ACC112 (cell line): ENCODE data around the gene WDR4.
"Not testable (repeated sequence)": the region's sequence is repeated elsewhere in the genome, so short reads cannot be mapped to it uniquely, and the experiment has no call there.

Experiments
- H2AFZ ChIP-seq: fragments of 200-600 bp; sonication (generic); one replicate; pipeline ENCODE4 v1.6.0; 2017; ENCODE audit warnings: antibody characterized with exemption, low read length; ENCODE audit not compliant: unreplicated experiment
- H3K27ac ChIP-seq: fragments of 200-600 bp; sonication (generic); 2 replicates; pipeline ENCODE4 v1.5.1; 2014; ENCODE audit warnings: low read depth, mild to moderate bottlenecking, antibody characterized with exemption, low read length, moderate library complexity
- H3K27me3 ChIP-seq: fragments of 200-600 bp; sonication (generic); 2 replicates; pipeline ENCODE4 v1.6.1; 2014; ENCODE audit warnings: mild to moderate bottlenecking, antibody characterized with exemption, low read length, moderate library complexity, mixed read lengths; ENCODE audit not compliant: insufficient read depth
- H3K36me3 ChIP-seq: fragments of 200-600 bp; sonication (generic); 2 replicates; pipeline ENCODE4 v1.6.1; 2016; ENCODE audit warnings: mild to moderate bottlenecking, antibody characterized with exemption, low read length, moderate library complexity, mixed read lengths; ENCODE audit not compliant: insufficient read depth
- H3K4me1 ChIP-seq: fragments of 200-600 bp; sonication (generic); one replicate; pipeline ENCODE4 v1.6.1; 2016; ENCODE audit warnings: low read length, mixed read lengths; ENCODE audit not compliant: insufficient read depth, unreplicated experiment, control insufficient read depth
- H3K4me3 ChIP-seq: fragments of 200-600 bp; sonication (generic); 2 replicates; pipeline ENCODE4 v1.5.1; 2014; ENCODE audit warnings: mild to moderate bottlenecking, low read depth, low read length
- H3K79me2 ChIP-seq: fragments of 200-600 bp; sonication (generic); one replicate; pipeline ENCODE4 v1.6.0; 2016; ENCODE audit warnings: low read length; ENCODE audit not compliant: control insufficient read depth, unreplicated experiment, insufficient read depth

WDR4 gene

DNA sequence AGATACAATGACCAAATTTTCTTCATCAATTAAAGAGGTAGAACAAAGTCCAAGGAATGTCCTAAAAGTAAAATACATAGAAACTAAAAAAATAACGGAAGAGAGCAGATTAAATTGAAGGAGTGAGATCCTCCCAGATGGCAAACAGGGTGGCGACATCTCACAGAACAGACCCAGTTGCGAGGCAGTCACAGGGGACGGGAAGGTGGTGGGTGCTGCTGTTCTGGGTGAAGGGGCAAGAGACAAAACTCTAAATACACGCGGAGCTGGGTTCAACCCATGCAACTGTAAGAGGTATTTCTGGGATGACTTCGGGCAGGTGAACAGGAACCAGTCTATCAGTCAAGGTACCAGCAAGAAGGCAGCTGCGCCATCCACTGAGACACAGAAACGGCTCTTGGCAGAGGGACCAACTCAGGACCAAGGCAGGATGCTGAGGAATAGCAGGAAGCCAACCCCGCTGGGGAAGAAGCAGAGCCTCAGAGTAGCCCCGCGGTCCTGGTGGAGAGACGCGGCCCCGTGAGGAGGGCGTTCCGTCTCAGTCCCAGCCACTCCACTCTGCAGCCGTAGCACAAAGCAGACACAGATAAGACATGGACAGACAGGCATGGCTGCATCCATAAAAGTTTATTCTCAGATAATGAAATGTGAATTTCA is 32.2 kb downstream of the WDR4 start:
- H3K79me2 ChIP-seq: peaks cover 8% of the 10 kb centered on the region
- H3K36me3 ChIP-seq: peaks cover 10% of the 10 kb centered on the region; the same call in 1 of the 2 replicates
- H3K4me1 ChIP-seq: no peaks in the 10 kb centered on the region
- H2AFZ ChIP-seq: no peak overlapping the region
- H3K27me3 ChIP-seq: no peaks in the 10 kb centered on the region
- H3K27ac ChIP-seq: no peak overlapping the region
- no peak overlapping the region for H3K4me3 ChIP-seq

DNA sequence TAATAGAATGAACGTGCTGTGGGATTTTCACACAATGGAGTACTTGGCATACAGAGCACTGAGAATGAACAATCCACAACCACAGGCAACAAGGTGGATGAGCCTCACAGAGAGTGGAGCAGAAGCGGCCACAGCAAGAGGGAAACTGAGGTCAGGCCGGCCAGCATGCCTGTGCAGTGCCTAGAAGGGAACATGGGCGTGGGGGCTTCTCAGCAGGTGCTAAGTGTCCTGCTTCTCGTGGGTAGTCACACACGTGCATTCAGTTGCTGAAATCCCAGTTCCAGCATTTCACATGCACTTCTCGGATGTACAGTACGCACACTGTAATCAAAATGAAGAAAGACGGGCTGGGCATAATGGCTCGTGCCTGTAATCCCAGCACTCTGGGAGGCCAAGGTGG is 33.1 kb downstream of the WDR4 start:
- H3K4me3 ChIP-seq: no peak overlapping the region
- no peak overlapping the region for H3K27ac ChIP-seq
- no peaks in the 10 kb centered on the region for H3K4me1 ChIP-seq
- H2AFZ ChIP-seq: no peak overlapping the region
- H3K27me3 ChIP-seq: no peaks in the 10 kb centered on the region
- peaks cover 8% of the 10 kb centered on the region for H3K79me2 ChIP-seq
- H3K36me3 ChIP-seq: peaks cover 10% of the 10 kb centered on the region; the same call in 1 of the 2 replicates

DNA sequence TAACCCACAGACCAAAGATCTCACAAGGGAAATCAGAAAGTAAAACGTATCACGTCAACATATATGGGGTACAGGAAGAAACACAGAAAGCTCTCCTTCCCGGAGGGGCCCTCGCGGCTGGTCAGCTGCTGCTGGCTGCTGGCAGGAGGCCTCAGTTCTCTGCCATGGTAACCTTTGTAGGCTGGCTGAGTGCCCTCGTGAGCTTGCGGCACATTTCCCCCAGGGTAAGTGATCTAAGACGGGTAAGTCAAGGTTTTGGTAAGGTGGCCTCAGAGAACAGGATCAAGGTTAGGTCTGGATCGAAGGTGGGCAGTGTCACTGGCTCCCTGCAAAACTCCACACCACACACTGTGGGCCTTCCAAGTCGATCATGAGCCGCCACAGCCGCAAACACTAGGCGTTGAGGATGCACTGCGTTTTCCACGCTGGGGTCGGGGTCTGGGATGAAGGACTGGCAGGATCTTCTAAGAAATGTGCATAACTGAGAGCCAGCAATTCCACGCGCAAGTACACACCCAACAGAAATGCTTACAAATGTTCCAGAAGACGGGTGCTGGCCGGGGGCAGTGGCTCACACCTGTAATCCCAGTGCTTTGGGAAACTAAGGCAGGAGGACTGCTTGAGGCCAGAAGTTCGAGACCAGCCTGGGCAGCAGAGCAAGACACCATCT is 33.9 kb downstream of the WDR4 start:
- Histone ChIP-seq H3K27me3 (no peaks in the 10 kb centered on the region), H2AFZ (no peak overlapping the region), H3K36me3 (peaks cover 13% of the 10 kb centered on the region; the same call in 1 of the 2 replicates), H3K4me3 (no peak overlapping the region), H3K4me1 (no peaks in the 10 kb centered on the region), H3K27ac (no peak overlapping the region), H3K79me2 (peaks cover 8% of the 10 kb centered on the region)

DNA sequence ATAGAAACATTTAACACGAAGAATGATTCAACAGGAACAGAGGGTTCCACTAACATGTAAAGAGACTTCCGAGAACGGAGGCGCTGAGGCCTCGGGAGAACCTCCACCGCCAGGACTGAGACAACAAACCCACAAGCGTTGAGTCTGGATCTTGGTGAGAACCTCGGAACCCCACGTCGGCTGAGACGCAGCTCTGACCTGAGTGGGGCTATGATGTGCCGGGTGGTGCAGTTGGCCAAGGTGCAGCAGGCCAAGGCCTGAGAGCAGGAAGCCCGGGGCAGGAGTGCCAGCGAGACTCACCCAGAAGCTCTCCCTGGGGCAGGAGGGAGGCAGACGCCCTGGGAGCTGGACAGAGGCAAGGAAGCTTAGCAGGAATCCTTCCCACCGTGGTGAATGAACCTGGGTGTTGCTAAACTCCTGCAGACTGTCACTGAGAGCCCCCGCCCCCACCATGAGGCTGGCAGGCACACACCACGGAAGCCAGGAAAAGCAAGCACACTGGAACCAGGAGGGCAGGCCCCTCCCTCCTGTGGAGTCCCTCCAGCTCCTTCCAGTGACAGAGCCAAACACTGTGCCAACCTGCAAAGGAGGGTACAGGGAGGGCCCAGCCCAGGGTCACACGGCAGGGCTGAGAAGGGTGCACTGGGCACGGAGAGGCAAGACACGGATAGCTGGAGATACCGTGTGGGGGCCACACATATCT is 34.8 kb downstream of the WDR4 start:
- Histone ChIP-seq H3K27ac (no peak overlapping the region), H3K27me3 (no peaks in the 10 kb centered on the region), H3K36me3 (peaks cover 16% of the 10 kb centered on the region; the same call in 1 of the 2 replicates), H2AFZ (no peak overlapping the region), H3K4me3 (no peak overlapping the region), H3K4me1 (no peaks in the 10 kb centered on the region), H3K79me2 (peaks cover 8% of the 10 kb centered on the region)

DNA sequence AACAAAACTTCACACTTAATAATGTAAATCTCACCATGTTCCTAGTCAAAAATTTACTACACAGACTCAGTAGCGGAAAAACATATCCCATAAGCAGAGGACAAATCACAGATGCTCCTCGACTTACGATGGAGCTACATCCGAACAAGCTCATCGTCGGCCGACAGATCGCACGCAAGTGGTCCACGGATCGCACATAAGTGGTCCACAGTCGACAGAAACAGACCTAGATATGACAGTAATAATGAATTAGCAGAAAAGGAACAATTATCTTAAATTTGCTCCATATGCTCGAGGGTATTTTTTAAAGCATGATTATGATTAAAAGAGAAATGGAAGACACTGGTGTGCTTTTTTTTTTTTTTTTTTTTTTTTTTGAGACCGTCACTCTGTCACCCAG is 36.3 kb downstream of the WDR4 start:
- Histone ChIP-seq H3K79me2 (peaks cover 8% of the 10 kb centered on the region), H3K27ac (no peak overlapping the region), H3K27me3 (no peaks in the 10 kb centered on the region), H3K36me3 (peaks cover 15% of the 10 kb centered on the region; the same call in 1 of the 2 replicates), H3K4me3 (no peak overlapping the region), H2AFZ (no peak overlapping the region), H3K4me1 (no peaks in the 10 kb centered on the region)

DNA sequence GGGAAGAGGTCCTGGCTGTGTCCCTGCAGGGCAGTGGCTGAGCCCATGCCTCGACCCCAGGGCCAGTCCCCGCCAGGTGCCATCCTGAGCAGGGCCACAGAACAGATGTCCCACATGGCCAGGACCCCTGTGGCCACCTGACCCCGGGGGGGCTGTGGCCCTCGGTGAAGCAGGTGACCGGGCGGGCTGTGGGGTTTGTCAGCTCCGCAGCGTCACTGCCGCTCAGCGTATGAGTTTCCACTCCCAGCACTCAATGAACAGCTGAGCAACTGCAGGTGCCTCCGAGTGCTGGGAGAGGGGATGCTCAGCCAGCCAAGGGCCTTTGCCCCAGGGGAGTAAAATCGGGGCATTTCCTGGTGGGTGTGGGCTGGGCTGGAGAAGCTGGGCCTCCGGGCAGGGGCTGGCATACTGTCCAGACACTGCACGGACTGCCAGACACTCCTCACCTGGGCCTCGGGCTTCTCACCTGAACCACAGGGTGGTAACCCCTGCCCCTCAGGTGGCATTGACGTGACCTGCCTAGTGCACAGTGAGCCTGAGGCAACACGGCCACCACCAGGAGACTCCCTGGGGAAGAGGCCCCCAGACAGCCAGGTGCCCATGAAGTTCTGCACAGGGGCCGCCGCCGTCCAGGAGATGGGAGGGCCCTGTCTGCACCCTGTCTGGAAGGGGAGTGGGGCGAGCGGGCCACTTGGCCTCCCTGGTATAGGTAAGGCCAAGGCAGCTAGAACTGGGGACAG is 37.3 kb downstream of the WDR4 start:
- peaks cover 15% of the 10 kb centered on the region; the same call in 1 of the 2 replicates for H3K36me3 ChIP-seq
- H2AFZ ChIP-seq, H3K79me2 ChIP-seq, H3K4me1 ChIP-seq, H3K27me3 ChIP-seq, H3K4me3 ChIP-seq, H3K27ac ChIP-seq: not testable (repeated sequence)

DNA sequence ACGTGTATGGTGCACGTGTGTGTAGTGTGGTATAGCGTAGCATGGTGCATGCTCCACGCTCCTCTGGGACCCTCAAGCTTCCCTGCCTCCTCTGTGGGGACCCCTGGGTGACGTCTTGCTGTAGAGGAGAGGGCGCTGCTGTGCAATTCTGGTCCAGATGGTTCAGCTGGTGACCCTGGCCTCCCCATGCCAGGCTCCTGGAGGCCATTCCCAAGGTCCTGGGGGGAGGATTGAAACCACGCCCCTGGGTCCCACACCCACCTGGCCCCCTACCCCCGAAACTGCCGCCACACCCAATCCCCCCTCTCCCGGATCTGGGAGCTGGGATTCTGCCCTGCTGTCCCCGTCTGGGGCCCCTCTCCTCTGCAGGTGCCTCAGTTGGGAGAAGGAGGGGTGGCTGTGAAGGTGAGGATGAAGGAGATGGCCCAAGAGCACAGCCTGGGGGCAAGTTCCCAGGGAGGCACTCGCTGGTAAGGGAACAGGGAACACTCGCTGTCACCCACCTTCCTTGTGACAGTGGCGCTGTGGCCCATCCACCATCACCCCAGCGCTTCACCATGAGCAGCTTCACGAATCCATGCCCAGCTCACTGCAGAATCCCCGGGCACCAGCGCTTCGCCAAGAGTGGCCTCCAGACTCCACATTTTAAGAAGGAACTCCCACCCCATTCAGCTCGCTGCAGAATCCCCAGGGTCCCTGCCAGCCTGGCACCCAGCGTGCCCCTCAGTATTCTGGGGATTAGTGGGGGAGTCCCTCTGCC is 38.0 kb downstream of the WDR4 start:
- Histone ChIP-seq H3K79me2 (peaks cover 8% of the 10 kb centered on the region), H2AFZ (no peak overlapping the region), H3K4me1 (no peaks in the 10 kb centered on the region), H3K27ac (no peak overlapping the region), H3K36me3 (peaks cover 15% of the 10 kb centered on the region; the same call in 1 of the 2 replicates), H3K4me3 (no peak overlapping the region), H3K27me3 (no peaks in the 10 kb centered on the region)

DNA sequence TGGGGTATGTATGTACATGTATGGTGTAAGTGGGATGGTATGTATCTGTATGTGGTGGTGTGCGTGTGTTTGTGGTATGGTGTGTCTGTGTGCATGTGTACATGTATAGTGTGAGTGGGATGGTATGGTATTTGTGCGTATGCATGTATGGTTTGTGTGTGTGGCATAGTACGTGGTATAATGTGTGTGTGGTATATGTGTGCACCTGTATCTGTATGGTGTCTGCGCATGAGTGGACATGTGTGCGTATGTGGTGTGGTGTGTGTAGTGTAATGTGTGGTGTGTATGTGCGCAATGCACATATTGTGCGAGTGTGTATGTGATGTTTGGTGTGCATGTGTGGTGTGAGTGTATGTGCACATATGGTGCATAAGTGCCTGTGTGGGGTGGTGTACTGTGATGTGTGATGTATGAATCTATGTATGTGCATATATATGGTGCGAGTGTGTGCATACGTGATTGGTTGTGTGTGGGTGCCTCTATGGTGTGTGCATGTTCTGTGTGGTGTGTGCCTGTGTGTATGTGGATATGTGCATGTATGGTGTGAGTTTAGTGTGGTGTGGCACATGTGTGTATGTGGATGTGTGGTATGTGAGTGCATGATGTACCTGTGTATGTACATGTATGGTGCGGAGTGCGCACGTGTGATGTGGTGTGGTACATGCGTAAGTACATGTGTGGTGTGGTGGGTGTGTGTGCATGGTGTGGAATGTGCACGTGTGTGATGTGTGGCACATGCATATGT is 38.8 kb downstream of the WDR4 start:
- H3K4me1 ChIP-seq: no peaks in the 10 kb centered on the region

DNA sequence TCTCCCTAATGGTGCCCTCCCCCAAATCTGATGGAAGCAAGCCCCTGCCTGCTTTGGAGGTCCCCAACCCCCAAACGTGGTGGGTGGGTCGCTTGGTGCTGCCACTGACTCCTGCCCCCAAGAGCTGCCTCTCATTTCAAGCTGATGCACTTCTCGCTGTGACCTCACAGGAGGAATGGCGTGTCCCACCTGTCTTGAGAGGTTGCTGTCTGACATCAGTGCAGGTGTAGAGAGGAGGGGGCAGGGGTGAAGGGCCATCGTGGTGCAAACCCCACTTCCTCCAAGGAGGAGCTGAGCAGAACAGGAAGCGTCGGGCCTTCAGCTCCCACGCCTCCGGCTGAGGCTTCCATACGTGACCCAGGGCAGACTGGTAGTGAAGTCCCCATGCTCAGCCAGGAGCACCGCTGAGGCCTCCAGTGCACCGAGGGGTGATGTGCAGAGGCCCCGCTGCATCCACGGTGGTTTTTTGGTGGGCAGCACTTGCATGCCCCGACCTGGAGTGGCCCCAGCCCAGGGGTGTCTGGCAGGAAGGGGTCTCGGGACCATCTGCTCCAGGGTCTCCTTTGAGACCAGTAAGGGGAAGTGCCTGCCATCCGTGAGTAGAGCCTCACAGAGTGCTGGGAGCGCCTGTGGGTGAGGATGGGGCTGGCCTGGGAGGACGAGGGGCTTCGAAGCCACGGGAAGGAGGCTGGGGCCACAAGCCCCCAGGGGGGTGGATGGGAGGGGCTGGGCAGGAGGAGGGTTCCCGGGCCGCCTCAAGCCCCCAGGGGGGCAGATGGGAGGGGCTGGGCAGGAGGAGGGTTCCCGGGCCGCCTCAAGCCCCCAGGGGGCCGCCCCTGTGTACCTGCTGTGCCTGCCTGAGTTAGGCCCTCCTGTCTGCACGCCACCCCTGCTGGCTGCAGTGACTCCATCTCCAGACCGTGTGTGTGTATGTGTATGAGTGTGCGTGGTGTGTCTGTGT is 39.8 kb downstream of the WDR4 start:
- Histone ChIP-seq H3K27ac (no peak overlapping the region), H3K4me3 (no peak overlapping the region), H3K27me3 (no peaks in the 10 kb centered on the region), H3K79me2 (peaks cover 6% of the 10 kb centered on the region), H3K4me1 (no peaks in the 10 kb centered on the region), H3K36me3 (peaks cover 15% of the 10 kb centered on the region; the same call in 1 of the 2 replicates), H2AFZ (no peak overlapping the region)

More for the DNA sequence above, 38.8 kb downstream of the WDR4 start:
- Histone ChIP-seq H3K4me3 (no peak overlapping the region), H3K27me3 (no peaks in the 10 kb centered on the region), H3K27ac (no peak overlapping the region), H3K79me2 (peaks cover 6% of the 10 kb centered on the region), H3K36me3 (peaks cover 15% of the 10 kb centered on the region; the same call in 1 of the 2 replicates), H2AFZ (no peak overlapping the region)
